Left ventricle myocardium inferior (tissue), 1 donor: Measurements from ENCODE around the gene PIEZO1. TPM values are rescaled to one million over a fixed set of nuclear protein-coding genes. Genes with fewer than 3 reads are reported as not detected.
"Not testable (repeated sequence)": the region's sequence is repeated elsewhere in the genome, so short reads cannot be mapped to it uniquely, and the experiment has no call there.

Experiments
- DNase-seq: peaks from one replicate; pipeline ENCODE4 v3.0.0-alpha.2; 2020
- H3K27ac ChIP-seq: fragments of 200-600 bp; replicated peaks from 2 replicates; pipeline ENCODE4 v1.8.0; 2021
- H3K27me3 ChIP-seq: fragments of 200-600 bp; 2 replicates; pipeline ENCODE4 v1.8.0; 2021; ENCODE audit warnings: low read depth
- H3K36me3 ChIP-seq: fragments of 200-600 bp; 2 replicates; pipeline ENCODE4 v1.8.0; 2021
- H3K4me1 ChIP-seq: fragments of 200-600 bp; 2 replicates; pipeline ENCODE4 v1.8.0; 2021
- H3K4me3 ChIP-seq: fragments of 200-600 bp; 2 replicates; pipeline ENCODE4 v1.8.0; 2021; ENCODE audit warnings: mild to moderate bottlenecking, moderate library complexity
- H3K9me3 ChIP-seq: fragments of 200-600 bp; replicated peaks from 2 replicates; pipeline ENCODE4 v1.8.0; 2021
- CTCF ChIP-seq: fragments of 200-600 bp; IDR thresholded peaks from 2 replicates; pipeline ENCODE4 v1.8.0; 2021; ENCODE audit warnings: antibody characterized with exemption, mild to moderate bottlenecking, borderline replicate concordance
- intact Hi-C: fragments of 100-400 bp; cut with micrococcal nuclease; formaldehyde crosslinking; loops from one replicate; pipeline ENCODE4 v1.11.0; 2022
- total RNA-seq: library from RNA; stranded (reverse); fragmentation: NEBNext Ultra II Directional; extraction: Animal tissue kit (Norgen Biotek cat#: 25700); gene quantifications from one replicate; pipeline ENCODE4 v1.2.1, GENCODE V29; 2021
- donor health status: DM: no; HTN: yes; CAD: no; lungs with severe emphysema.

PIEZO1 gene
- total RNA-seq, 1 donor from 2014 or later, result 17.1 TPM

DNA sequence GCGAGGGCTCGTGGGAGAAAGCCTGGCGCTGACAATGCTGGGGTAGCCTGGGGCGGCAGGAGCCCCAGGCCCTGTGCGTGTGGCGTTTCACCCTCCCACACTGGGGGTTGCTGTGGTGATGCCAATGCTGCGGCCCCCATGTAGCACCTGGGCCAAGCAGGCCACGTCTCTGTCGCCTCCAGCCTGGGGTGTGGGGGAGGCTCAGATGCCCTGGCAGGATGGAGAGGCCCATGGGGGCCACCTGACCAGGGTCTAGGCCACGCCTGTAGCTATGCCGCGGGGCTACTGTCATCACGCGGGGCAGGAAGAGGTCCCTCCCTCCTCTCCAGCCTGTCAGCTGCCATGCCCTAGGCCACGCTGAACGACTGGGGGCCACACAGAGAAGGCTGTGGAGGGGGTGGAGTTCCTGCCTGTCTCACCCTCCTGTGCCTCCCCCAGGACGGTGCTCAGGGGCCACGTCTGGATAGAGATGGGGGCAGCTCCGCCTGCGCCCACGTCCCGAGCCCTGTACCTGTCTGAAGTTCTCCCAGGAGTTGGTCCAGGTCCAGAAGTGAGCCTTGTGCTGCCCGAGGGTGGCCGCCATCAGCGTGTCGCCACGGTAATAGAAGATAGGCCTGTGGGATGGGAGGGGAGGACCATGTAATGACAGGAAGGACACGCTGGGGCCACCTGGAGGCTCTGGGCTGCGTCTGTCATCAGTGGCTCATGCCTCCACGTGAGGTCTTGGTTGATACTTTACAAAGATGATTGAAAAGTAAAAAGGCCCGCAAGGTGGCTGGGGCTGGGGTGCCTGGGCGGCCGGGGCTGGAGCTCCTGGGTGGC, 39.4 kb upstream of the PIEZO1 start:
- H3K27ac ChIP-seq, result no peak overlapping the region
- H3K4me3 ChIP-seq, result no peak overlapping the region
- DNase-seq, result no peak
- no peaks in the 10 kb centered on the region for H3K27me3 ChIP-seq
- peaks cover 56% of the 10 kb centered on the region for H3K36me3 ChIP-seq
- TF ChIP-seq CTCF, result no peak
- H3K4me1 ChIP-seq, result no peaks in the 10 kb centered on the region
- no peaks in the 10 kb centered on the region for H3K9me3 ChIP-seq
- intact Hi-C loops, result no loop called here

DNA sequence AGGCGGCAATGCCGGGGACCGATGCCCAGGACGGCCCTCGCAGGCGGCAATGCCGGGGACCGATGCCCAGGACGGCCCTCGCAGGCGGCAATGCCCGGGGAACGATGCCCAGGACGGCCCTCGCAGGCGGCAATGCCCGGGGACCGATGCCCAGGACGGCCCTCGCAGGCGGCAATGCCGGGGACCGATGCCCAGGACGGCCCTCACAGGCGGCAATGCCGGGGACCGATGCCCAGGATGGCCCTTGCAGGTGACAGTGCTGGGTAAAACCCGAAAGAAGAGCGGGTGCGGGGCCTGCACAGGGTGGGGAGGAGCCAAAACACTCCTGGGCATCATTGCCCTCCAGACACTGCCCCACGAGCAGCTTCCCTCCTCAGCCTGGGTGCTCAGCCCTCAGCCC, 38.6 kb upstream of the PIEZO1 start:
- peaks cover 55% of the 10 kb centered on the region for H3K36me3 ChIP-seq
- H3K4me1 ChIP-seq, H3K27ac ChIP-seq, H3K4me3 ChIP-seq, H3K27me3 ChIP-seq, H3K9me3 ChIP-seq, DNase-seq, intact Hi-C loops: not testable (repeated sequence)

GRCh38 chr16:88822281-88823040, 37.4 kb upstream of the PIEZO1 start:
- intact Hi-C loops, result no loop called here
- DNase-seq, result no peak
- no peak overlapping the region for H3K4me3 ChIP-seq

DNA sequence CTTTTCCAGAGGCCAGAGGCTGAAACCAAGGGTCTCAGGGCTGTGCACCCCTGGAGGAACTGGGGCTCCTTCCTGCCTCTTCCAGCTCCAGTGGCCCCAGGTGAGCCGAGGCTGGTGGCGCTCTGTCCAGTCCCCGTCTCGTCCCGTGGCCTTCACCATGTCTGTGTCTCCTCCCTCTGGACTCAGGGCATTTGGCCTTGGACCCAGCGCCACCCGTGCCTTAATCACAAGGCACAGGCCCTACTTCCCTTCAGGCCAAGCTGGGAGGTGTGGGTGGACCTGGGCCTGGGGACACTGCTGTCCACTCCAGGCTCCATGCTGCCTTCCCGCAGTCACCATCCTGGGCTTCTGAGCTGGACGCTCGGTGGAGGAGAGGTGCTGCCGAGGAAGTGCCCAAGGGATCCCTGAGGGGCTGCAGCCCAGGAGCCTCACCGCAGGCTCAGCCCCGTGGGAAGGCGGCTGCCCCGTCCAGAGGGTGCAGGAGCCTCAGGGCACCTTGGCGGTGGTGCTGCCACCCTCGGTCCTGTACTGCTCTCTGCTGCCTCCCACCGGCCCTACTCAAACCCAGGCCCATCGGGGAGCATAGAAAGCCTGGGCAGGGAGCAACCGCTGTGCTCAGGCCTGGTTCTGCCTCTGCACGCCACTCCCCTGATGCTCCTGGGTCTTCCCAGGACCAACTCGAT, 36.3 kb upstream of the PIEZO1 start:
- no peaks in the 10 kb centered on the region for H3K9me3 ChIP-seq
- no peak overlapping the region for H3K27ac ChIP-seq
- no peaks in the 10 kb centered on the region for H3K4me1 ChIP-seq
- peaks cover 34% of the 10 kb centered on the region for H3K36me3 ChIP-seq
- intact Hi-C loops, result no loop called here
- no peak overlapping the region for H3K4me3 ChIP-seq
- no peaks in the 10 kb centered on the region for H3K27me3 ChIP-seq
- no peak for TF ChIP-seq CTCF
- no peak for DNase-seq

More at GRCh38 chr16:88822281-88823040, 37.4 kb upstream of the PIEZO1 start:
- no peaks in the 10 kb centered on the region for H3K9me3 ChIP-seq
- no peak for TF ChIP-seq CTCF
- H3K27me3 ChIP-seq, result no peaks in the 10 kb centered on the region
- no peak overlapping the region for H3K27ac ChIP-seq
- H3K36me3 ChIP-seq, result peaks cover 44% of the 10 kb centered on the region
- H3K4me1 ChIP-seq, result no peaks in the 10 kb centered on the region

- TF ChIP-seq CTCF, result no peak
- H3K9me3 ChIP-seq, result no peaks in the 10 kb centered on the region
- intact Hi-C loops, result no loop called here
Observed at GRCh38 chr16:88820385-88821025, 35.5 kb upstream of the PIEZO1 start.

More at GRCh38 chr16:88820385-88821025, 35.5 kb upstream of the PIEZO1 start:
- Histone ChIP-seq H3K4me1 (no peaks in the 10 kb centered on the region), H3K27ac (no peak overlapping the region), H3K36me3 (peaks cover 33% of the 10 kb centered on the region), H3K27me3 (no peaks in the 10 kb centered on the region), H3K4me3 (no peak overlapping the region)
- DNase-seq, result no peak
